ENCODE results near the gene VEZF1.

VEZF1 gene

GRCh38 chr17:57987581-57988300, at the start of gene VEZF1:
TSS of gene VEZF1 (minus strand) at chr17:57988254. CDS start at chr17:57988111, 143 bp downstream.
- DNase-seq: peak; percentile 57

GRCh38 chr17:58032691-58033415, 44.8 kb upstream of the VEZF1 start:
- DNase-seq: no peak

- no peak for DNase-seq
Measured at GRCh38 chr17:58028578-58028977, 40.5 kb upstream of the VEZF1 start.

- no peak for DNase-seq
Measured at GRCh38 chr17:58020401-58020800, 32.3 kb upstream of the VEZF1 start.

- DNase-seq: no peak
Measured at GRCh38 chr17:58019521-58019920, 31.5 kb upstream of the VEZF1 start.

GRCh38 chr17:58019039-58019438, 31.0 kb upstream of the VEZF1 start:
- DNase-seq: no peak

- no peak for DNase-seq
Measured at GRCh38 chr17:58010067-58010799, 22.2 kb upstream of the VEZF1 start.

- DNase-seq: no peak
Measured at GRCh38 chr17:58007781-58008706, 20.0 kb upstream of the VEZF1 start.

GRCh38 chr17:58006924-58007780, 19.1 kb upstream of the VEZF1 start, which contains the start of gene SRSF1:
TSS of gene SRSF1 (minus strand) at chr17:58007246. CDS start at chr17:58007137, 109 bp downstream.
- DNase-seq: peak; percentile 97

GRCh38 chr17:58006560-58006923, 18.5 kb upstream of the VEZF1 start:
- DNase-seq: no peak

- DNase-seq: no peak
Measured at GRCh38 chr17:58005728-58006559, 17.9 kb upstream of the VEZF1 start.

GRCh38 chr17:58005031-58005727, 17.1 kb upstream of the VEZF1 start:
- no peak for DNase-seq

GRCh38 chr17:58004060-58004459, 16.0 kb upstream of the VEZF1 start:
- DNase-seq: no peak

GRCh38 chr17:58002973-58003372, 14.9 kb upstream of the VEZF1 start:
- DNase-seq: no peak

GRCh38 chr17:58002154-58002948, 14.3 kb upstream of the VEZF1 start:
- no peak for DNase-seq

GRCh38 chr17:58001461-58002124, 13.5 kb upstream of the VEZF1 start:
- no peak for DNase-seq

- DNase-seq: peak; percentile 85
Measured at GRCh38 chr17:57999496-58000017, 11.5 kb upstream of the VEZF1 start.

- no peak for DNase-seq
Measured at GRCh38 chr17:57999010-57999495, 11.0 kb upstream of the VEZF1 start.

Data from NCI-H2081 treated with DMSO at 0.1 percent for 48 hours (cell line).